ENCODE data around the gene BBS7.

Gene BBS7

GRCh38 chr4:121796283-121796682 is 74.0 kb downstream of the BBS7 start:
- no peak for DNase-seq (ENCODE audit: extremely low read depth in 1 of 2, low read depth in 1 of 2)

DNA sequence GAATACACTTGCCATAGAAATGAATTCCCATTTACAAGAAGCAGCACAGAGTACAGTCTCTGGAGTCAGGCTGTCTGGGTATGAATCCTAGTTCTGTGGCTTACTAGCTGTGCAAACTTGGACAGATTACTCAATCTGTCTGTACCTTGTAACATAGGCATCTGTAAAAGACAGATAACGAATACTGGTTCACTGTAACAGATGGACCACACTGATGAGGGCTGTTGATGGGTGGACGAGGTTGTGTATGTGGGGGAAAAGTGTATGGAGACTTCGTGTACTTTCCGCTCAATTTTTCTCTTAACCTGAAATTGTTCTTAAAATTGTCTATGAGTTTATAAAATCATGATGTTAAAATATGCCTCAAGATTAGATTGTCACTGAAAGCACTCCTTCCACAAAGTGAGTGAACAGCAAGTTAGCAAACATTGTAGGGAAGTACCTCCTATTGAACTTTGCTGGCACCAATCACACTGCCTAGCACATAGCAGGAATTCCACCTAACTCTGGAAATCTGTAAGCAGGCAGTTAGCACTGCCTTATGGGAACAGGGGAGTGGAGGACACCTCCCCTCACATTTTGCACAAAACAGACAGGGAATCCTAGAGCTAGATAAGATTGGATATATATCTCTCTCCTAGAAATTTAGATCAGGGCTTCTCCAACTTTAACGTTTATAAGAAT is 75.6 kb downstream of the BBS7 start:
- no peak for DNase-seq (ENCODE audit: extremely low read depth in 1 of 2, low read depth in 1 of 2)

- no peak for DNase-seq (ENCODE audit: extremely low read depth in 1 of 2, low read depth in 1 of 2)
Measured at GRCh38 chr4:121792966-121793365, 77.3 kb downstream of the BBS7 start.

DNA sequence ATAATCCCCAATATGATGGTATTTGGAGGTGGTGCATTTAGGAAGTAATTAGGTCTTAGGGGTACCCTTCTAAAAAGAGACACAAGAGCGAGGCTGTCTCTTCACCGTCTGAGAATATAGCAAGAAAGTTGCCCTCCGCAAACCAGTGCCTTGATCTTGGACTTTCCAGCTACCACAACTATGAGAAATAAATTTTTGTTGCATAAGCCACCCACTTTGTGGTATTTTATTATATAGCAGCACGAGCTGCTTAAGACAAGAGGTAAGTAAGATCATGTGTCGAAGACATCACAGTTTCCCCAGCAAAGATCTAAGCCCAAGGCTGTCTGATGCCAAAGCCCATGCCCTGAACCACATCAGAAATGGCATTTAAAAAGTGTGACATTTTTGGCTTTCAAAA is 78.8 kb downstream of the BBS7 start:
- DNase-seq (ENCODE audit: extremely low read depth in 1 of 2, low read depth in 1 of 2) = no peak

- no peak for DNase-seq (ENCODE audit: extremely low read depth in 1 of 2, low read depth in 1 of 2)
Measured at GRCh38 chr4:121790976-121791375, 79.3 kb downstream of the BBS7 start.

DNA sequence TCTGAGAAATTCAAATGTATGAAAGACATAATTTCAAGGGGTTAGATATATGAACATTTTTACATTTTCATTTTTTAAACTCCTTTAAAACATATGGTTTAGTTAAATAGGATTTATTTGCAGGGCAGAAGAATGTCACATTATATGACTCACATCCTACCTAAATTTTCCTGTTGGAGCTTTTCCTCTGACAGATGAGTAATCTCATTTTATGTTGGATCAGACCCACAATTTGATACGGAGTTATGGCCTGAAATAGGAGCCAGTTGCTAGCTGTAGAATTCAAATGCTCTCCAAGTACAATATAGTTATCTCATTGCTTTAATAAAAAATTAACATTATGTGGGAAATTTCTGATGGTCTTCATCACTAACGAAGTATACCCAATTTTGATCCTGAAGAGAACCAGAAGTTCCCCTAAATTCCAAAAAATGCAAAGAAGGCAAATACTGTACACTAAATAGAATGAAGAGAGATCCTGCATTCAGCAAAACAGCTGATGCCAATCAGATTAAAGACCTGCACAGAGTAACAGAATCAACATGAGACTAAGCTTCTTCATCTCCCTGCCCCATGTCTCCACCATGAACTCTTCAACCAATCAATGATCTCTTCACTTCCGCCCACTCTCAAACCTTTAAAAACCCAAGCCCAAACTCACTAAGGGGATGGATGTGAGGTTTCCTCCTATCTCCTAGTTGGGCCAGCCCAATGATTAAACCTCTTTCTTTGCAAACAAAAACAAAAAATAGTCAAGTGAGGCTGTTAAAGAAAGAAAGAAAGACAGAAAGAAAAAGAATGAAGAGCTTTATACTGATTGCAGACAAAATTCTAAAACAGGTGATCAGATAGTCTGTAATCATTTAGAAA is 80.1 kb downstream of the BBS7 start:
- DNase-seq (ENCODE audit: extremely low read depth in 1 of 2, low read depth in 1 of 2) = no peak

GRCh38 chr4:121789455-121789854 is 80.8 kb downstream of the BBS7 start:
- DNase-seq (ENCODE audit: extremely low read depth in 1 of 2, low read depth in 1 of 2) = no peak

GRCh38 chr4:121788896-121789295 is 81.4 kb downstream of the BBS7 start:
- no peak for DNase-seq (ENCODE audit: extremely low read depth in 1 of 2, low read depth in 1 of 2)

DNA sequence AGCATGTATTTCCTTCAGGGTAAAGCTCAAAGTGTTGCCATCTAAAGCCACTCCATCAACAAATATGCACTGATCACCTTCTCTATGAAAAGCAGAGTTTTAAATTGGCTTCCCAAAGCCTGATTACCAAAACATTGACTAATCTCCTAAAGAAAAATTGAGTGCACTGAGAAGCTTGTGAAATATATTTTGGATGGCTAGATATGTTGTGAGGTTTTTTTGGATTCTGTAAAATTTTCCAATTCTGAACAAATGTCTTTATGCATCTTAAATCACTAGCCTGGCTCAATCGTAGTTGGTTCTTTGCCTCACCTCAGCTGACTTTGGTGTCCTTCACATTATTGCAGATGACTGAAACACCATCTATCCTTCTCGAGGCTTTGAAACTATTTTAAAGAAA is 84.1 kb downstream of the BBS7 start:
- no peak for DNase-seq (ENCODE audit: extremely low read depth in 1 of 2, low read depth in 1 of 2)

GRCh38 chr4:121785479-121785878 is 84.8 kb downstream of the BBS7 start:
- no peak for DNase-seq (ENCODE audit: extremely low read depth in 1 of 2, low read depth in 1 of 2)

GRCh38 chr4:121784975-121785374 is 85.3 kb downstream of the BBS7 start:
- no peak for DNase-seq (ENCODE audit: extremely low read depth in 1 of 2, low read depth in 1 of 2)

DNA sequence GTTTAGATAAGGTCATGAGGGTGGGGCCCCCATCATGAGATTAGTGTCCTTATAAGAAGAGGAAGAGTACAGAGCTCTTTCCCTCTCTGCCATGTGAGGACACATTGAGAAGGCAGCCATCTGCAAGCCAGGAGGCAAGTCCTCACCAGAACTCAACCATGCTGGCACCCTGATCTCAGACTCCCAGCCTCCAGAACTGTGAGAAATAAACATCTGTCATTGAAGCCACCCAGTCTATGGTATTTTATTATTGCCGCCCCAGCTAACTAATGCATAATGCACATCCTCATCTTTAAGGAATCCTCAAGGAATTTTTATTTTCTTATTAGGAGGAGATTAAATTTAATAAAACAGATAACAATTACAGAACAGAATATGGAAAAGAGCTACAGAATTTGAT is 85.9 kb downstream of the BBS7 start:
- DNase-seq (ENCODE audit: extremely low read depth in 1 of 2, low read depth in 1 of 2) = no peak

- no peak for DNase-seq (ENCODE audit: extremely low read depth in 1 of 2, low read depth in 1 of 2)
Measured at GRCh38 chr4:121783210-121783609, 87.1 kb downstream of the BBS7 start.

GRCh38 chr4:121778991-121779628 is 91.2 kb downstream of the BBS7 start:
- DNase-seq (ENCODE audit: extremely low read depth in 1 of 2, low read depth in 1 of 2) = no peak

DNA sequence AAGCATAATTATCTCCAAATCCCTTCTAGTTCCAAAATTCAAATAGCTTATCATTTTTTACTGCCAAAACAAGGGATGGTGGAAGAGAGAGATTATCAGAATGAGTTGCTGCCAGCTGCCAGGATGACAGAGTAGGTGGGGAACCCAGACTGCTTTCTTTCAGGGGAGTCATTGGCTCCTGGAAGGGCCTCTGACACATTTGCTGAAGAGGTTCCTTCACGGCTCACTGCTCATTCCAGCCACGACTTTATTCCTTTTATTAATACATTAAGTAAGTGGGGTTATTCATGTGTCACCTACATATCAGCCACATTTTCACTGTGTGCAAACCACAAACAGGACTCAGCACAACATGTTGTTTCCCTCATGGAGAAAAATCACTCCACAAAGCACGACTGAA is 92.6 kb downstream of the BBS7 start:
- DNase-seq (ENCODE audit: extremely low read depth in 1 of 2, low read depth in 1 of 2) = no peak

GRCh38 chr4:121776610-121777401 is 93.5 kb downstream of the BBS7 start:
- no peak for DNase-seq (ENCODE audit: extremely low read depth in 1 of 2, low read depth in 1 of 2)
